NCI-H774 (cell line): Measurements from ENCODE around the gene TBC1D9B.
"Not testable (repeated sequence)": the region's sequence is repeated elsewhere in the genome, so short reads cannot be mapped to it uniquely, and the experiment has no call there.

Experiments used
- DNase-seq: peaks from one replicate; lab custom pipeline; 2025; lab: John Stamatoyannopoulos, UW

TBC1D9B gene

DNA sequence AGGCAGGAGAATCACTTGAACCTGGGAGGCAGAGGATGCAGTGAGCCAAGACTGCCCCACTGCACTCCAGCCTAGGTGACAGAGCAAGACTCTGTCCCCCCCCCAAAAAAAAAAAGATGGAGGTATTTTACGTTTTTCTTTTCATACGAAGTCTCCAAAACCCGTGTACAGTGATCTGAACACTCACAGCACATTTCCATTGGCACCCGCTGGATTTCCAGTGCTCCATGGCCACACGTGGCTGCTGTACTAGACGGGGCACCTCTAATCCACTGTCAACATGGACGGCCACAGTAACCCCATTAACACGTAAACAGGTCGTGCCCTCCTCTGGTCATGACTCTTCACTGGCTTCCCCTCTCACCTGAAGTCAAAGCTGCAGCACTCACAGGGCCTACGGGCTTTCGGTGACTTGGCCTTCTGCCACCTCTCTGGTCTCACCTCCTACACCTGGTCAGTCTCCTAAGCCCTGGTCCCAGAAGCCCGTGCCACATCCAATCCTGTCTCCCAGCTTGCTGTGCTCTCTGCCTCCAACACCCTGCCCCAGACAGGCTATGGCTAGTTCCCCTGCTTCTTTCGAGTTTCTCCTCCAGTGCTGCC is 22.1 kb downstream of the TBC1D9B start:
- DNase-seq, result no peak

DNA sequence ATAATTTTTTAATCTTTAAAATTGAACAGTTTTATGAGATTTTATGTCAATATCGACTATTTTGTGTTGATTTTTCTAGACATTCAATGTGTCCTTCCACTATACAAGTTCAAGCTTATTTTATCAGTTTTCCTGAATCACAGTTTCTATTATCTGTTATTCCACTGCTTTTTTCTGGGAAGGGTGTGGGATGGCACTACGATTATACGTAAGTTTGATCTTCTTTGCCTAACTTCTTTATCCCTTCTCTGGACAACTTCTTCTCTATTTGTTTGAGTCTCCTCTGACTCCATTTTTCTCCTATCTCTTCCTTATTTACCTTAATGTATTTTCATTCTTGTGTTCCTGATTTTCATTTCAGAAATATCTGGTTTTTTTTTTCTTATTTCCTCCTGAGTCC is 24.5 kb downstream of the TBC1D9B start:
- no peak for DNase-seq

DNA sequence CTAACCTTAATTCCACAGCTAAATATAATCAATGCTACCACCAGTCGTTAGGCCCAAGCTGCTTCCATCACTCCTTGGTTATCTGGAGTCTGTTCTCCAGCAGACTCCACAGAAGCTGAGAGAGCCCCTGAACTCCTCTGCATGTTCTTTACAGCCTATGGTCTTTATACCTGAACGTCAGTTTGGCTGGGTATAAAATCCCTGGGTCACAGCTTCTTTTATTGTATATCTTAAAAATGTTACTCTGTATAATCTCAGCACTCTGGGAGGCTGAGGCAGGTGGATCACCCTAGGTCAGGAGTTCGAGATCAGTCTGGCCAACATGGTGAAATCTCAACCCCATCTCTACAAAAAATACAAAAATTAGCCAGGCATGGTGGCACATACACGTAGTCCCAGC is 25.4 kb downstream of the TBC1D9B start:
- DNase-seq, result no peak

DNA sequence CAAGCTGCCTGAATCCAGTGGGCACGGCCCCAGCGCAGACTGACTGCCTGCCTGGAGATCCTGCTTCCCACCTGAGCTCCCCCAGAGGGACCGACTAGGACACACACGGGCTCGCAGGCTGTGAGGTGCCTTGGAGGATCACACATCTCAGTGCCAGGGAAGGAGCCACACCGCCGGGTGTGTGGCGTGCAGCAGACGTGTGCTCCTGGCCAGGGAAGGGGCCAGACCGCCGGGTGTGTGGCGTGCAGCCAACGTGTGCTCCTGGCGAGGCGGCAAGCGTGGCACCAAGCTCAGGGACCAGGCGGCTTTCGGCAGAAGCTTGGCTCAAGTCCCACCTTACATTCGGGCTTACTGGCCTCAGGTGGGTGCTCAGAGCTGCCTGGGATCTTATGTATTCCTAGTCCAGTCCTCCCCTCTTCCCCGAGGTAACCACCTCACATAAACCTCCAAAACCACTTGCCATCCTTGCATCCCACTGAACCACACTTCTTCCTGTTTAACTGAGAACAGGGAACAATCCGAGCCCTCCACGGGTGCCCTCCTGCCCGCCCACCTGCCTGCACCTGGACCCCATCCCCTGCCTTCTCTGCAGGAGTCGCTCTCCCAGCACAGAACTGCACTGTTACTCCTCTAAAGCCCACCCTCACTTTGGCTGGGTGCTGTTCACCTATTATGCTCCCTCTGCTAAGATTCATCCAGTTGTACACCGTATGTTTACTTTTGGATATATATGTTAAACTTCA is 26.7 kb downstream of the TBC1D9B start:
- DNase-seq, result no peak

DNA sequence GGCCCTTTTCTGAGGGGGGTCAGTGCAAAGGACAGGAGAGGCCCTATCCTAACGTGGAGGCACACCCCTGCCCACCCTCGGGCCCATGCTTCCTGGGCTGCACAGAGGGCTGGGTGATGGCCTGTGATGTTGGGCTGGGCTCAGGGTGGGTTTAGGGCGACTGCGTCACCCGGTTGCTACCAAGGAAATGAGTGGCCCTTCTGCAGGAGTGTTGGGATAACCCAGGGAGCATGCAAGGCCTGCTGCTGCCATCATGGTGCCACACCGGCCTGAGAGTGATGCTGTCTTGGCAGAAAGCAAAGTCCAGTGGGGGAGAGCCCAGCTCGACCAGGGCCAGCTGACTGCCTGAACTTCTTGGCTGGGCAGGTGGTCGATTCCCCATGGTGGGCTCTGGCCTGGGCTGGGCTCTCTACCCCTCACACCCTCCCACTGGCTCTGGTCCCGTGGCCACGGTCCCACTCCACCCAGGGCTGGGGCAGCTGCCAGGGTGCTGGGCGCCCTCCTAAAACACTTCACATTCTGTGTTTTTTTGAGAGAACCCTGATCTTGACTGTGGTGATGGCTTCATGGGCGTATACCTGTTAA is 27.5 kb downstream of the TBC1D9B start:
- no peak for DNase-seq

DNA sequence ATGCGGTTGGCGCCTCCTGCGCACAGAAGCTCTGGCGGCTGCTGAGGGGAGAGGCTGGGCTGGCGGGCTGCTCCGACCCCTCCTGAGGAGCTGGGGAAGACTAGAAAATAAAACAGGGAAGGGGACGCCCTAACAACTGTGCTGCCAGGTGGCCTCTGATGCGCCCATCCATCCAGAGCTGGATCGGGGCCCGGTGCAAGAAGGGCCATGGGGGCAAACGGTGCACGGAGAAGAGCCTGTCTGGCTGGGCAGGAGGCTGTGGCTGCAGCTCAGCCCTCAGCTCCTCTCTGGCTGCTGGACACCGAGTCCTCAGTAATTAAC is 28.0 kb downstream of the TBC1D9B start:
- DNase-seq, result no peak

DNA sequence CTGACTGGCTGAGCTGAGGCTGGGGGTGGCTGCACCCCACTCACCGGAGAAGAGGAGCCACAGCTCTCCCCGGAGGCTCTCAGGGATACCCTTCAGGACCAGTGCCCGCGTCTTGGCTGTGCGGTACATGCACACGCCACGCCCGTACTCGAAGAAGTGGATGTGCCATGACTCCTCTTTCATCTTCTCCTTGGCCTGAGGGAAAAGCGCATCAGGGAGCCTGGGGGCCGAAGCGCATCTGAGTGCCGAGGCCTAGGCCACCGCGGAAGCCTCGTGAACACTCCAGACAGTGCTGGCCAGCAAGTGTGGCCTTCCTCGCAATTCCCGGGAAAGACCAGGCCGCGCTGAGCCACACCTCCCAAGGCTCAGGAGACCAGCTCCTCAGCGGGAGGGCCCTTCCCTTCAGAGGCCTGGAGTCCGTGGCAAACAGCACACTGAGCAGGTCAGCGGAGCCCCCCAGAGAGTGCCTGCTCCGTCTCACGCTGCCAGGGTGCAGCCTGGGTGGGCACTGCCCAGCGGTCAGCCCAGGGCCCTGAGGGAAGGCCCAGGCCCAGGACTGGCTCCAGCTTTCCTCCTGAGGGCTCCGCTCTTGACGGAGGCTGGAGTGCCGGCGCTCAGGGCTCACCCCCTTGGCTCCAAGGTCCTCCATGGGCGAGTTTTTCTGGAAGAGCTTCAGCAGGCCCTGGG is 28.6 kb downstream of the TBC1D9B start:
- no peak for DNase-seq

DNA sequence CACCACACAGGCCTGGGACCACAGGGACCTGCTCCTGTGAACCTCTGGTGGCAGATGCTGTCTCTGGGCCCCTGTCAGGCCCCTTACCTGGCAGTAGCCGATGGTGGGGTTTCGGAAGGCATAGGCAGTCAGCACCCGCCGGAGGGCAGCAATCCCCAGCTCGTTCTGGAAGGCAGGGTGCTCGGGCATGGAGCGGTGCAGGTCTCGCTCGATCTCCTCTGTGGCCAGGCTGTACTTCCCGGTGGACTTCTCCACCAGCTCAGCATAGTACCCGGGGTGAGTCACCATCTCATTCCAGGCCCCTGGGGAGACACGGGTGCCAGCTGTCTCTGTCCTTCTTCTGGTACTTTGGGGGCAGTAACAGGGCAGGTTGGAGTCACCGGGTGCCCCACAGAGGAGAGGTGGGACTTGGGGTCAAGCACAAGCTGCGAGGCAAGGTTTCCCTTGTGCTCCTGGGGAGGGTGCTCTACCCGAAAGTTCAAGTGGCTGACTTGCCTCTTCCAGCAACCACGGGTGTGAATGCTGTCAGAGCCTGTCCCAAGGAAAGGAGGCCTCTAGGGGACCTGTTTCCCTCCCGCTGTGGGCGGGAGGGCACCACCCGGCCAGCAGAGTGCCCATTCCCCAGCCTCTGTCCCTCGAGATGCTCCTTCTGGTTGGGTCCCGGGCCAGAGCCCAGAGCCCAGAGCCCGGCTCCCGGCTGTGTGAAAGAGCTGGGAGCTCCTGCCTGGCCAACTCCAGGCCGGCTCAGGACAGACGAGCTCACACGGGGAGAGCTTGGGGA is 29.3 kb downstream of the TBC1D9B start:
- no peak for DNase-seq

DNA sequence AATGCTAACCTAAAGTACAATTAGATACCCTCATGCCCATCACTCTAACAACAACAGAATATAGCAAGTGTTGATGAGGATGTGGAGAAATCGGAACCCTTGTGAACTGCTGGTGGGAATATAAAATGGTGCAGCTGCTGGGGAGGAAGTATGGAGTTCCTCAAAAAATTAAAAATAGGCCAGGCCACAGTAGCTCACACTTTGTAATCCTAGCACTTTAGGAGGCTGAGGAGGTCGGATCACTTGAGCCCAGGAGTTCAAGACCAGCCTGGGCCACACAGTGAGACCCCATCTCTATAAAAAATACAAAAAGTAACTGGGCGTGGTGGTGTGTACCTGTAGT is 31.1 kb downstream of the TBC1D9B start:
- DNase-seq, result no peak

DNA sequence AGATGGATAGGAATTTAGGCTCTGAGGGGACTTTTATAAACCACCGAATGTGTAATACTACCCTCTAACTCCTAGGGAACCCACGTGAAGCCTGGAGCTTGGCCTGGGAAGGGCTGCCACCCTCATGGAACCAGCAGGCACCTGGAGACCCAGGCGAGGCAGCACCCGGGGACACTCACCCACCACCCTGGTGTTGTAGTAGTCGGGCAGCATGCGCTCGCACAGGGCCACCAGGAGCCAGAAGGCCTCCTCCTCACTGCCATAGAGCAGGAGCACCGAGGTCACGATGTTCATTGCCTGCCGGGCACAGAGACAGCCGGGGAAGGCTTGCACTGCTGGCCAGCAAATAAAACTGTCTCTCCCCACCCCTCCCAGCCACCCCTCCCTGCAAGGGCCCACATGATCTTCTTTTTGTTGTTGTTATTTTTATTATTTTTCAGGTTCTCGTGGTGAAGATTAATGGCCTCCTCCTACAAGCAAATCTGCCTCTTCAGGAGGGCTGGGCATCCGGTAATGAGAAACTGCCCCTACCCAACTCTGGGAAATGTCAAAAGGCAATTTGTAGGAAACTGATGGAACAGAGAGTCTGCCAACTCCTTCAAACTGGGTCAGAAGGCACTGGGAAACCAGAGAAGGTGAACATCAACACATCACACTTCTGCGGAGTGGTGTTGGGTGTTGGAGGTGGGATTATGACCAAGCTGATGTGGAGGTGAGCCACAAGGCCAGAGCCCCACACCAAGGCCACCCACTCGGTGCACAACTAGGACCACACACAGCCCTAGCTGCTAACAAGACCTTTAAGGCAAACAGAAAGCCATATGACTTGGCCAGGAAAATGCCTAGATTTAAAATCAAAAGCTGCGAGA is 31.7 kb downstream of the TBC1D9B start:
- DNase-seq, result no peak

DNA sequence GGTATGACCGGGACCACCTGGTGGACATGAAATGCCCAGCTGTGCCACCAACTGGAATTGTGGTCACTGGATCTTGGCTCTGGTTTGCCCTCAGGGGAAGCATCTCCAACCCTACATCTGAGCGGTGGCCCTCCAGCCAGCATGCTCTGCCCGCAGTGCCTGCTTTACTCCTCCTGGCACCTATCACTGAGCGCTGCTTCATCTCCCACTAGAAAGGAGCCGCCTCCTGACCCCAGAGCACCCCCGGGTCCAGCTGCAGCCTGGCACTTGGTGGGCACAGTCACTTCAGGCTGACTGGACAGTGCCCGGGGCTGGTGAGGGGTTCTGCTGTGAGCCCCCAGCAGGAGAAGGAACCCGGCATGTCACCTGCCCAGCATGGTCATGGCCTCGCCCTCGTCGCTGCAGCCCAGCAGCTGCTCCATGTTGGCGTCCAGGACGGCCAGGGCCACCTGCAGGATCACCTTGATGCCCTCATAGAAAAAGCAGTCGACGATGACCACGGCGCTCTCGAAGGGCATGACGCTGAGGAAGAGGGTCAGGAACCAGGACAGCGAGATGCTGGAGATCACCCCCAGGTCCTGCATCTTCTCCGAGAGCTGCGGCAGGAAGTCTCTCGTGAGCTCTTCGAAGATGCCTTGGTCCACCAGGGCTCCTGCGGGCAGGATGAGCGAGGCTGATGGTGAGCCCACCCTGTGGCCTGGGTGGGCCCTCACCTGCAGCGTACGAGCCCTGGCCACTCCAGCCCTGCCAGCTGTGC is 33.0 kb downstream of the TBC1D9B start:
- no peak for DNase-seq

DNA sequence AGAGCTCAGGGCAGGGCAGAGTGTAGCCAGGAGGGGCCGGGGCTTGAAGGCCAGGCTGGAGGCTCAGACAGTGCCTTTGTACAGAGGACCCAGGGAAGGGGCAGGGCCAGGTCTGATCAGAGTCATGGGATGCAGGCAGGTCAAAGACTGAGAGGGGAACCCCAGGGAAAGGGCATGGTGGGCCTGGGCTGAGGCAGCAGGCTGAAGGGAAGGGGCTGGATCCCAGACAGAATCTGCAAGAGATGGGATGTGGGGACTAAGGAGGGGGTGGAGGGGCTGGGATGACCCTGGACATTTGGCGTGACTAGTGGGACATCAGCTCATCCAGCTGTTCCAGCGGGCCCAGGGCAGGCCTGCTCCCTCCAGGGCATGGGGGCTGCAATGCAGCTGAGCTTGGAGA is 33.6 kb downstream of the TBC1D9B start:
- no peak for DNase-seq

DNA sequence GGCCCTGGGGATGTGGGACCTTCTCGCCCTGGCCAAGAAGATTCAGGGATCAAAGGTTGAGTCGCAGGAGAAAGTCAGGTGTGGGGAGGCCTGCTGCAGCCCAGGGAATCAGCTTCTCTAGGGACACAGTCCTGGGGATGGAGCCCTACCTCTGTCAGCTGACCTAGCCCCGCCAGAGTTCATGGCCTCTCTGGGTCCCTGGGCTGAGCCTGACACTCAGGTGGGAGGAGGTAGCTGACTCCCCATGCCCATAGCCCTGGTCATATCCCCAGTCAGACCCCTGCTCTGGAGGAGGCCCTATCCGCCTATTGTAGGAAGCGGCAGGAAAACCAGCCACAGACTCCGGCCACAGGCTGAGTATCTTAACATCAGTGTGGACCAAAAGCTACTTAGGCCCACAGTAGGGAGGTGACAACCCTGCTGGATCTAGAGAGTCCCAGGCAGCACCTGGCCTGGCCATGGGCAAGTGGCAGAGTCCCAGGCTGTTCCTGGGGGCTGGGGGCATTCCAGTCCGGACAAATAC is 34.0 kb downstream of the TBC1D9B start:
- no peak for DNase-seq

DNA sequence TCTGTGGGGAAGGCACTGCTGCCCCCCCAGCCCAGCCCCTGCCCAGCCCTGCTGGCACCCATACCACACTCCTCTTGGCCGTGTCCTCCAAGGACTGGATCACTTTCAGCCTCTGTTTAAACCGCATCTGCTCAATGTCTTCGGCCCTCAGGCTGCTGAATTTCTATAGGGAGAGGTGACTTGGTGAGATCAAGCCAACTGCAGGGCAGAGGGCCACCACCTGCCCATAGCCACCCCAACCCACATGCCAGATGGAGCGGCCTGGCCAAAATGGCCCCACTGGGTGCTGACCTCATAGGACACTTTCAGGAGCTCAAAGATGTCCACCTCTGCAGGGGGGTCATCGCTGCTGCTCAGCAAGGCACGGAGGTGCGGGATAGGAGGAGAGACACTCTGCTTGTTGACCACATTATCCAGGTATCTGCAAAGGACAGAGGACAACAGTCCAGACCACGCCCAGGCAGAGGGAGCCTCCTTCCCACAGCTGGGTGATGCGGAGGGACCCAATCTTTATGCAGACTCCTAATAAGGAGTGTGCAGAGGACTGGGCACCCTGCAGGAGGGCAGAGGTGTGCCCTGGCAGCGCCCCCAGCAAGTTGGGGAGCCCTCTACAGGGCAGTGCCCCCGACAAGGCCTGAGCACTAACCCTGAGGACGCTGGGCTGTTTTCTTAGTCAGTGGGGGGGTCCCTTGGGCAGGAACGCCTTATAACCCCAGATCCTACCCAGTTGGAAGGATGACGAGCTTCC is 34.7 kb downstream of the TBC1D9B start:
- no peak for DNase-seq

DNA sequence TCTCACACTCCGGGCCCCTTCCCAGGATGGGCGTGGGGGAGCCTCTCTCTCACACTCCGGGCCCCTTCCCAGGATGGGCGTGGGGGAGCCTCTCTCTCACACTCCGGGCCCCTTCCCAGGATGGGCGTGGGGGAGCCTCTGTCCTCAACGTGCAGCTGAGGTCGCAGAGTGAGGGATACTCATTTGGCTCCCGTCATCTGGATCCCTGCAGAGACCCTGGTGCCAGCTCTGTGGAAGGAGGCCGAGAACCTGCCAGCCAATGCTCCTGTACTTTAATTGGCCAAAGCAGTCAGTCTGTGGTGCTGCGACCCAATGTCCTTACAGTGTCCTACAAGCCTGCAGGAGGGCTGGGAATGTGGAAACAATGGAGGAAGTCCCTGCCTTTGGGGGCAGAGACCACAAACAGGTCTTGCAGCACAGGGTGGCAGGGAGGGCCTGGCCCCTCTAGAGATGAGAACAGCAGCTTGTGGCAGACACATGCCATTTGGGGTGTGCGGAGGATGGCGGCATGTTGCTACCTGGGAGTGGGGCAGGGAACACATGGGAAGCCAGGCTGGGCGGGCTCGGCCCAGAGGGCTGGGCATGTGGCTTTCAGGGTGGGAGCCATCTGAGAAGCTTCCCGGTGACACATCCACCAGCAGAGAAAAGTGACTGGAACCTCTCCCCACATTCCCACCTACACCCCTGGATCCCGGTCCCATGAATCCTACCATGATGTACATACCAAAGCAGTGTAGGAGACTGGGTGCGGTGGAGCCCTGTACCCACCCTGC is 35.5 kb downstream of the TBC1D9B start:
- no peak for DNase-seq

DNA sequence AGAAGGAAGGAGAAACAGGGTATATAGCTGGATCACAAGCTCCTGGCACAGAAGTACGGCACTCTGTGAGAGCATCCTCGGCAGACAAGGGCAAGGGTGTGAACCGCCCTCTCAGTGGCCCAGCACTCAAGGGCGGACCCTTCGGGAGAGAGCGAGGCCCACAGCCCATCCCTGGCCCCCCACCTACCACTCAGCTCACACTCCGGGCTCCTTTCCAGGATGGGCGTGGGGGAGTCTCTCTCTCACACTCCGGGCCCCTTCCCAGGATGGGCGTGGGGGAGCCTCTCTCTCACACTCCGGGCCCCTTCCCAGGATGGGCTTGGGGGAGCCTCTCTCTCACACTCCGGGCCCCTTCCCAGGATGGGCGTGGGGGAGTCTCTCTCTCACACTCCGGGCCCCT is 36.2 kb downstream of the TBC1D9B start:
- DNase-seq, result not testable (repeated sequence)

DNA sequence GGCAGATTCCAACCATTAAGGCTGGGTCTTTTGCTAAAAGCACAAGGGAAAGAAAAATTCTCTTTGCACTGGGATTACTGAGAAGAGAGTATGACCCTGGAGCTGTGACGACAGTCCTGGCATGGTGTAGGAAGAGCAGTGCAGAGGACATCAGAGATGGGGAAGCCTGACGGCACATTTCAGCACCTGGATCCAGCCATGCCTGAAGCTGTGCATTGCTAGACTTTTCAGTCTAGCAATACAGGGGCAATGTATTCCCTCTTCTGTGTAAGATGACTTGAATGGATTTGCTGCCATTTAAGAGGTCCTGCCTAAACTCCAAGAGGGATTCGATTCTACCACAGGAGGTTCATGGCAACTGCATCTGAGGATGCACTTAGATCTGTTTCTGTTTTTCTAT is 36.7 kb downstream of the TBC1D9B start:
- DNase-seq, result no peak

DNA sequence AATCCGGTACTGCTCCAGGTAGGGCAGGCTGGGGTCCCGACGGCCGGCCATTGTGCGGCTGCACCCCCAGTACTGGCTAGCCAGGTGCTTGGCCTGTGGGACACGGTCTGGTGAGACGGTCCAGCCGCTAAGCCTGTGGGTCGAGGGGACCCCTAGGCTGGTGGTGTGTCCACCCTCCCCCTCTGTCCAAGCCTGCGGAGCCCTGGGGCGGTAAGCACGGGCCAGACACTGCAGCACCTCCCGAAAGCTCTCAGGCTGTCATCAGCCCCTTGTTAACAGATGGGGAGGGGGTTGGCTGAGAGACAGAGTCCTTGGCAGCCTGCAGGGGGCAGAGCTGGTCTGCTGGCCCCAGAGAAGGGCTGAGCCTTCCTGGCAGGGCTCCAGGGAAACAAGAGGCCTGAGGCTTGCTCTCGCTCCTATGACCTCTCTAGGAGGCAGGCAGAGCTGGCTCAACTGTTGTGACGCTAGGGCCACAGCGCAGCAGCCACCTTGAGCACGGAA is 37.2 kb downstream of the TBC1D9B start:
- no peak for DNase-seq
